Measurements from ENCODE around the gene SMOC2. TPM values are rescaled to one million over a fixed set of nuclear protein-coding genes. Genes with fewer than 3 reads are reported as not detected.

Gene SMOC2
- total RNA-seq, 4 donors from 2014 or later, result 9.0 to 25.7 (median 15.2) TPM

DNA sequence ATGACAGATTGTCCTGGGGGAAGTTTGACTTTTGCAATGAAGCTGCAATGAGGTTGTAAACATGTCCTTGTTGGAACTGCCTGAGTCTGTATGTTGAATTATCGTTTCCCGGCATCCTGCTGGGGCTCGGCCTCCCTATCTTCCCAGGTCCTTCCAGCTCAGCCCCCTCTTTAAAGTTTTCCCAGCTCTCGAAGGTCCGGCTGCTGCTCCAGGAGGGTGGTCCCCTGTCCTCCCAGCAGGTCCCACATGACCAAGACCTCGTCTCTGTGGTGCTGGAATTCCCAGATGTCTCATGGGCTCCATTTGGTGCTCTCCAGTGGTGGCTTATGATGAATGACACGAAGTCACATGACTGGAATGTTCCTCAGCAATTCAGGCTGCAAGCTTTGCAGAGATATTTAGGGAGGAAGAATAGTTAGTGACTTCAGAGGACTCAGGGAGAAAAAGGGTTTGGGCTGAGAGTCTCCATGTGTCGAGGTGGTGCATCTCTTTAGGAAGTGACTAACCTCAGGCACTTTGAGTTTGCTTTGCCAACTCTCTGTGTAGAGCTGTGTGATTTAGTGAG is 21.4 kb downstream of the SMOC2 start:
- Histone ChIP-seq H3K36me3 (no peaks in the 10 kb centered on the region), H3K27me3 (no peaks in the 10 kb centered on the region), H3K4me1 (no peaks in the 10 kb centered on the region), H3K9me3 (no peaks in the 10 kb centered on the region), H3K27ac (no peak overlapping the region), H3K4me3 (replicated peaks in 1 of 3) (no peak overlapping the region)
- TF ChIP-seq POLR2A (IDR thresholded peaks at IDR 0.05), result no peak
- TF ChIP-seq, protein P1, sequence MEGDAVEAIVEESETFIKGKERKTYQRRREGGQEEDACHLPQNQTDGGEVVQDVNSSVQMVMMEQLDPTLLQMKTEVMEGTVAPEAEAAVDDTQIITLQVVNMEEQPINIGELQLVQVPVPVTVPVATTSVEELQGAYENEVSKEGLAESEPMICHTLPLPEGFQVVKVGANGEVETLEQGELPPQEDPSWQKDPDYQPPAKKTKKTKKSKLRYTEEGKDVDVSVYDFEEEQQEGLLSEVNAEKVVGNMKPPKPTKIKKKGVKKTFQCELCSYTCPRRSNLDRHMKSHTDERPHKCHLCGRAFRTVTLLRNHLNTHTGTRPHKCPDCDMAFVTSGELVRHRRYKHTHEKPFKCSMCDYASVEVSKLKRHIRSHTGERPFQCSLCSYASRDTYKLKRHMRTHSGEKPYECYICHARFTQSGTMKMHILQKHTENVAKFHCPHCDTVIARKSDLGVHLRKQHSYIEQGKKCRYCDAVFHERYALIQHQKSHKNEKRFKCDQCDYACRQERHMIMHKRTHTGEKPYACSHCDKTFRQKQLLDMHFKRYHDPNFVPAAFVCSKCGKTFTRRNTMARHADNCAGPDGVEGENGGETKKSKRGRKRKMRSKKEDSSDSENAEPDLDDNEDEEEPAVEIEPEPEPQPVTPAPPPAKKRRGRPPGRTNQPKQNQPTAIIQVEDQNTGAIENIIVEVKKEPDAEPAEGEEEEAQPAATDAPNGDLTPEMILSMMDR (IDR thresholded peaks at IDR 0.05), result no peak
- no peak for DNase-seq
- intact Hi-C loops (cut with DNase I), result no loop called here
- 81 to 83% methylated on average over 8 of the region's 8 CpGs for WGBS, 2 donors

DNA sequence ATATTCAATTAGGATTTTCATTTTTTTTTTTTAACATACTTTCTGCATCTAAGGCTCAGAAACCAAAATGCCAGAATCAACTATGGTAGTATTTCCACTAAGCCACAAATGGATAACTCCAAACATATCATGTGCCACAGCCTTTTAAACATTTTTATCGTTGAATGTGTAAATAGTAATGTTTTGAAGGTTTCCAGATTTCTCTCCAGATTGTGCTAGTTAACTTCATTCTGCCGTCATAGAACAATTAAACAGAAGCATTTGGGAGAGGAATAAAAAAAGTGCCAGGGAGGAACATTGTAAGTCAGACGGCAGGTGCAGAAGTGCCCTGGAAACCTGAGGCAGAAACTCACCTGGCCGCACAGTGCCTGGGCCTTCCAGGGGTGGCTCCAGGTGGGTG is 23.6 kb downstream of the SMOC2 start:
- TF ChIP-seq POLR2A (IDR thresholded peaks at IDR 0.05), result no peak
- Histone ChIP-seq H3K27ac (no peak overlapping the region), H3K27me3 (no peaks in the 10 kb centered on the region), H3K4me3 (replicated peaks in 1 of 3) (no peak overlapping the region), H3K4me1 (no peaks in the 10 kb centered on the region), H3K9me3 (no peaks in the 10 kb centered on the region), H3K36me3 (no peaks in the 10 kb centered on the region)
- no peak for DNase-seq
- intact Hi-C loops (cut with DNase I), result no loop called here
- WGBS, 2 donors, result 90 to 96% methylated on average over 4 of the region's 4 CpGs

DNA sequence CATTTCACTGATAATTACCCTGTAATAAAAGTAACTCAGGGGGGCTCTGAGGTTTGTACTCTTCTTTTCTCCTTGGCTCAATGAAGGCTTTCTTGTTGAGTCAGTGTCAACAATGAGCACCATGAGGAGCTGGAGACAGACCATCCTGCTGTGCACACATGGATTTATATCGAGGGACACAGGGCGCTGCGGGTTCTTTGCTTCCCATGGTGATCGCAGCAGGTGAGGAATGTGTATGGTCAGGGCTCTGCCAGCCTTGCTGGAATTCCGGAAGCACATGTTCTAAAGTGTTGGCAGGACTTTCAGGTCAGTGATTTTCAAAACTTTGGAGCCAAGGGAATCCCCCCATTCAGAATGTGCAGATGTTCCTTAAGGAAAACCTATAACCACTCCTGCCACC is 27.1 kb downstream of the SMOC2 start:
- no peak for DNase-seq
- Histone ChIP-seq H3K9me3 (no peaks in the 10 kb centered on the region), H3K4me3 (replicated peaks in 1 of 3) (no peak overlapping the region), H3K27ac (no peak overlapping the region), H3K4me1 (no peaks in the 10 kb centered on the region), H3K36me3 (no peaks in the 10 kb centered on the region), H3K27me3 (no peaks in the 10 kb centered on the region)
- intact Hi-C loops (cut with DNase I), result no loop called here
- 77 to 81% methylated on average over 5 of the region's 5 CpGs for WGBS, 2 donors
- TF ChIP-seq, protein P1 (IDR thresholded peaks at IDR 0.05), result no peak
- no peak for TF ChIP-seq POLR2A (IDR thresholded peaks at IDR 0.05)

DNA sequence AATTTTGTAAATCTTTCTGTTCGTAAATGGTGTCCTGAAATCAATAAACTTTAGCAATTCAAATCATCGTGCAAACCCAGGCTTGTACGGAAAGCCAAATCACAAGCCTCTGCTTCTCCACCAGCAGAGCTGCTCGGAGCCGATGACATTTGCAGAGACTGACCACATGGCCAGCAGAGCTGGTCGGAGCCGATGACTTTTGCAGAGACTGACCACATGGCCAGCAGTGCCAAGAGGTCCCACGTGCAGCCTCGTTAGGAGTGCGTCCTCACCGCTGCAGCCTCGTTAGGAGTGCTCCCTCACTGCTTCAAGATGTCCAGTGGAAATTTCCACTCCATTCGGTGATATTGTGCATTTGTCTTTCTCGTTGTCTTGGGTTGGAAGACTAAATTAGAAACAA is 28.5 kb downstream of the SMOC2 start:
- no peaks in the 10 kb centered on the region for H3K27me3 ChIP-seq
- H3K27ac ChIP-seq, result no peak overlapping the region
- intact Hi-C loops (cut with DNase I), result no loop called here
- H3K9me3 ChIP-seq, result no peaks in the 10 kb centered on the region
- no peak overlapping the region for H3K4me3 ChIP-seq (replicated peaks in 1 of 3)
- no peak for DNase-seq
- WGBS, 2 donors, result 68 to 71% methylated on average over 14 of the region's 14 CpGs
- TF ChIP-seq POLR2A (IDR thresholded peaks at IDR 0.05), result no peak
- TF ChIP-seq, protein P1 (IDR thresholded peaks at IDR 0.05), result no peak
- H3K4me1 ChIP-seq, result no peaks in the 10 kb centered on the region
- H3K36me3 ChIP-seq, result no peaks in the 10 kb centered on the region

DNA sequence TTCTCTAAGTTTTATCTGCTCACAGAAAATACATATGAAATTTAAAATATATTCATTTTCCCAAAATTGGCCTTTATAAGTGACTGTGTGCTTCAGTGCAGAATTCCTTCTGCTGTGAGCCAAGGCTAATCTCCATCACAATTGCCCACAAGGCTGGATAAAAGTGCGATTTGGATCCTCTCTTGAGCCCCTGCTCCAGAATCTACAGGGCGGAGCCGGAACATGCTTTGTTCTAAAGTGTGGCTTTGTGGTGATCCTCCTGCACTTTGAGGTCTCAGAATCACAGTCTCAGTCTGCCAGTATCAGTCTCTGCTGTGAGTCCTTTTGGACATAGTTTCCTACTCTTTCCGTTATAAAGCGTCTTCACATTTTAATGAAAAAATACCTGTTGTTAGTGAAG is 28.9 kb downstream of the SMOC2 start:
- 88% methylated on average over 5 of the region's 5 CpGs for WGBS, 2 donors
- no peak for DNase-seq
- Histone ChIP-seq H3K9me3 (no peaks in the 10 kb centered on the region), H3K4me3 (replicated peaks in 1 of 3) (no peak overlapping the region), H3K4me1 (no peaks in the 10 kb centered on the region), H3K27me3 (no peaks in the 10 kb centered on the region), H3K36me3 (no peaks in the 10 kb centered on the region), H3K27ac (no peak overlapping the region)
- TF ChIP-seq, protein P1 (IDR thresholded peaks at IDR 0.05), result no peak
- TF ChIP-seq POLR2A (IDR thresholded peaks at IDR 0.05), result no peak
- intact Hi-C loops (cut with DNase I), result no loop called here

DNA sequence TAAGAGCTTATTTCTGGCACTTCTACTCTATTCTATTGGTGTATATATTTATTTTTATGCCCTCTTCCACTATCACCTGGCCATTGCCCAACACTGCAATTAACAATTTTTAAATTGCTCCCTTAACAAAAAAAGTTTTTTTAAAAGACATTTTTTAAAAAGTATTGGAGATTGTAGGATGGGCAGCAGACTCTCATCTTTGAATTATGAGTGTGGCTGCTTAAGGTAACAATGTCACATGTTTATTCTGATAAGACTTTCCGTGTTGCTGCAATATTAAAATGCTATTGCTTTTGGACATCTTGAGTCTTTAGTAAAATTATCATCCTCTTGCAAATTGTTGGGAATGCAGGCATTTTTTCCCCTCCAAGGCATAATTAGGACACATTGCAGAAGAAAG is 31.4 kb downstream of the SMOC2 start:
- TF ChIP-seq POLR2A (IDR thresholded peaks at IDR 0.05), result no peak
- TF ChIP-seq, protein P1 (IDR thresholded peaks at IDR 0.05), result no peak
- Histone ChIP-seq H3K27ac (no peak overlapping the region), H3K36me3 (no peaks in the 10 kb centered on the region), H3K4me1 (no peaks in the 10 kb centered on the region), H3K9me3 (no peaks in the 10 kb centered on the region), H3K27me3 (no peaks in the 10 kb centered on the region), H3K4me3 (replicated peaks in 1 of 3) (no peak overlapping the region)
- no peak for DNase-seq
- 89 to 90% methylated on average over 1 of the region's 1 CpG for WGBS, 2 donors
- intact Hi-C loops (cut with DNase I), result no loop called here

Measured in thyroid gland (tissue), 4 donors.